Neuronal stem cell (in vitro differentiated cells): ENCODE measurements around the gene PDXDC1.
"Not testable (repeated sequence)": the region's sequence is repeated elsewhere in the genome, so short reads cannot be mapped to it uniquely, and the experiment has no call there.

ENCODE experiments used
- DNase-seq: peaks from one replicate; pipeline ENCODE4 v3.0.0-alpha.2; 2013; ENCODE audit warnings: low spot score
- H2AFZ ChIP-seq: one replicate; pipeline ENCODE4 v1.6.1; 2013; ENCODE audit warnings: mild to moderate bottlenecking, low read length, inconsistent platforms
- H2AK5ac ChIP-seq: 2 replicates; pipeline ENCODE4 v1.6.1; 2013; ENCODE audit warnings: low read depth, mild to moderate bottlenecking, inconsistent platforms, low read length, moderate library complexity, mixed read lengths
- H2BK120ac ChIP-seq: 2 replicates; pipeline ENCODE4 v1.6.1; 2013; ENCODE audit warnings: low read depth, mild to moderate bottlenecking, inconsistent platforms, low read length, moderate library complexity, mixed read lengths
- H2BK12ac ChIP-seq: one replicate; pipeline ENCODE4 v1.6.1; 2013; ENCODE audit warnings: low read length, inconsistent platforms
- H2BK15ac ChIP-seq: 2 replicates; pipeline ENCODE4 v1.6.1; 2013; ENCODE audit warnings: mild to moderate bottlenecking, low read length, inconsistent platforms, mixed read lengths
- H2BK5ac ChIP-seq: one replicate; pipeline ENCODE4 v1.6.1; 2013; ENCODE audit warnings: inconsistent platforms, mild to moderate bottlenecking, low read length, moderate library complexity
- H3K14ac ChIP-seq: one replicate; pipeline ENCODE4 v1.6.1; 2013; ENCODE audit warnings: low read length, inconsistent platforms
- H3K18ac ChIP-seq: 2 replicates; pipeline ENCODE4 v1.6.1; 2013; ENCODE audit warnings: low read length, inconsistent platforms
- H3K23ac ChIP-seq: 2 replicates; pipeline ENCODE4 v1.6.1; 2013; ENCODE audit warnings: low read depth, mild to moderate bottlenecking, mixed read lengths, low read length, inconsistent platforms; ENCODE audit not compliant: poor library complexity
- H3K27ac ChIP-seq: replicated peaks from 3 replicates; pipeline ENCODE4 v1.5.1; 2013; ENCODE audit warnings: low read length, inconsistent platforms
- H3K27me3 ChIP-seq, 3 experiments: 2 replicates each; pipeline ENCODE4 v1.6.1; 2013; ENCODE audit warnings: low read length in 3 of 3, mild to moderate bottlenecking in 2 of 3, inconsistent platforms in 1 of 3, low read depth in 1 of 3, mixed read lengths in 1 of 3, moderate library complexity in 1 of 3; ENCODE audit not compliant: control insufficient read depth in 3 of 3, insufficient read depth in 3 of 3
- H3K36me3 ChIP-seq, 2 donors: replicated peaks in 1 of 2; 2 replicates each; pipeline ENCODE4 v1.6.1; 2013; ENCODE audit warnings: low read length in 2 of 2; ENCODE audit not compliant: control insufficient read depth in 2 of 2, insufficient read depth in 2 of 2
- H3K4ac ChIP-seq: 2 replicates; pipeline ENCODE4 v1.6.1; 2013; ENCODE audit warnings: inconsistent platforms, mild to moderate bottlenecking, low read length, moderate library complexity
- H3K4me1 ChIP-seq, 2 donors: 1 replicate in 1 of 2; 2 replicates in 1 of 2; pipeline ENCODE4 v1.6.1; 2013; ENCODE audit warnings: low read length in 2 of 2, low read depth in 1 of 2; ENCODE audit not compliant: control insufficient read depth in 2 of 2, insufficient read depth in 1 of 2
- H3K4me2 ChIP-seq: one replicate; pipeline ENCODE4 v1.6.1; 2013; ENCODE audit warnings: mild to moderate bottlenecking, low read length, inconsistent platforms; ENCODE audit not compliant: insufficient read depth, poor library complexity, severe bottlenecking
- H3K4me3 ChIP-seq, 2 donors: 2 replicates each; pipeline ENCODE4 v1.5.1; 2013; ENCODE audit warnings: low read length in 2 of 2, mild to moderate bottlenecking in 2 of 2, inconsistent platforms in 1 of 2, moderate library complexity in 1 of 2
- H3K79me1 ChIP-seq: one replicate; pipeline ENCODE4 v1.6.1; 2013; ENCODE audit warnings: low read depth, mild to moderate bottlenecking, inconsistent platforms, low read length, moderate library complexity
- H3K9ac ChIP-seq: one replicate; pipeline ENCODE4 v1.6.1; 2013; ENCODE audit warnings: mild to moderate bottlenecking, low read depth, low read length, inconsistent platforms; ENCODE audit not compliant: poor library complexity
- H3K9me3 ChIP-seq, 2 donors: replicated peaks in 1 of 2; 2 replicates each; pipeline versions ENCODE3 to v1.6.1; 2013; ENCODE audit warnings: low read length in 2 of 2, mild to moderate bottlenecking in 2 of 2, inconsistent platforms in 1 of 2, low read depth in 1 of 2, mixed read lengths in 1 of 2, moderate library complexity in 1 of 2; ENCODE audit not compliant: control insufficient read depth in 2 of 2, insufficient read depth in 1 of 2
- H4K8ac ChIP-seq: one replicate; pipeline ENCODE4 v1.6.1; 2013; ENCODE audit warnings: low read depth, mild to moderate bottlenecking, inconsistent platforms, low read length, moderate library complexity
- H4K91ac ChIP-seq: one replicate; pipeline ENCODE4 v1.6.1; 2013; ENCODE audit warnings: low read length, low read depth, mild to moderate bottlenecking, inconsistent platforms; ENCODE audit not compliant: poor library complexity
- WGBS, 2 donors: extraction: QIAGEN DNeasy Blood & Tissue Kit; methylation state at CpG; one replicate each; pipeline ENCODE4 v1.1.7; 2013; ENCODE audit warnings: missing lambda C conversion rate in 2 of 2, mixed read lengths in 1 of 2; ENCODE audit not compliant: insufficient read length in 2 of 2, insufficient replicate concordance in 1 of 2; ENCODE audit errors: extremely low coverage in 2 of 2; 5-methylcytosine and 5-hydroxymethylcytosine counted together

PDXDC1 gene

GRCh38 chr16:15062085-15062810, 87.4 kb downstream of the PDXDC1 start:
- no CpG with 5 or more reads among the region's 8 CpGs for WGBS, 2 donors
- H2AK5ac ChIP-seq, H2AFZ ChIP-seq, H3K4me3 ChIP-seq, H3K79me1 ChIP-seq, H2BK120ac ChIP-seq, H3K4me2 ChIP-seq, H3K9ac ChIP-seq, H3K9me3 ChIP-seq, DNase-seq, H3K27ac ChIP-seq, H3K4ac ChIP-seq, H2BK15ac ChIP-seq, H3K27me3 ChIP-seq, H3K4me1 ChIP-seq, H3K23ac ChIP-seq, H3K14ac ChIP-seq, H4K8ac ChIP-seq, H4K91ac ChIP-seq, H2BK12ac ChIP-seq, H3K18ac ChIP-seq, H2BK5ac ChIP-seq: not testable (repeated sequence)
- peaks cover 22 to 73% of the 10 kb centered on the region in 2 donors for H3K36me3 ChIP-seq

GRCh38 chr16:15065961-15066360, 91.1 kb downstream of the PDXDC1 start:
- H3K9ac ChIP-seq, H3K4ac ChIP-seq, H3K23ac ChIP-seq, H3K27me3 ChIP-seq, DNase-seq, H3K4me2 ChIP-seq, H3K14ac ChIP-seq, H3K4me3 ChIP-seq, H2BK5ac ChIP-seq, H4K91ac ChIP-seq, H3K9me3 ChIP-seq, H3K79me1 ChIP-seq, H2BK15ac ChIP-seq, H3K18ac ChIP-seq, H4K8ac ChIP-seq, H3K27ac ChIP-seq, H2AFZ ChIP-seq, H2AK5ac ChIP-seq, H2BK120ac ChIP-seq, H3K4me1 ChIP-seq, H2BK12ac ChIP-seq: not testable (repeated sequence)
- no CpG with 5 or more reads among the region's 4 CpGs for WGBS, 2 donors
- H3K36me3 ChIP-seq, result peaks cover 17 to 68% of the 10 kb centered on the region in 2 donors

GRCh38 chr16:15066690-15067089, 91.9 kb downstream of the PDXDC1 start:
- H3K36me3 ChIP-seq, result peaks cover 9 to 61% of the 10 kb centered on the region in 2 donors
- no CpG with 5 or more reads among the region's 8 CpGs for WGBS, 2 donors

GRCh38 chr16:15071013-15071412, 96.2 kb downstream of the PDXDC1 start:
- H3K4me3 ChIP-seq, H4K8ac ChIP-seq, H3K4me1 ChIP-seq, H3K4ac ChIP-seq, H3K79me1 ChIP-seq, H3K27me3 ChIP-seq, H3K4me2 ChIP-seq, H4K91ac ChIP-seq, H3K9me3 ChIP-seq, H3K23ac ChIP-seq, H2AK5ac ChIP-seq, H2BK120ac ChIP-seq, H3K14ac ChIP-seq, H2BK12ac ChIP-seq, H2BK5ac ChIP-seq, H2BK15ac ChIP-seq, H2AFZ ChIP-seq, DNase-seq, H3K9ac ChIP-seq, H3K18ac ChIP-seq, H3K27ac ChIP-seq: not testable (repeated sequence)
- H3K36me3 ChIP-seq, result peaks cover 14 to 66% of the 10 kb centered on the region in 2 donors
- WGBS, 2 donors, result no CpG with 5 or more reads among the region's 4 CpGs

More at GRCh38 chr16:15066690-15067089, 91.9 kb downstream of the PDXDC1 start:
- H2AK5ac ChIP-seq, H3K79me1 ChIP-seq, H3K27me3 ChIP-seq, H4K8ac ChIP-seq, H3K18ac ChIP-seq, H2BK15ac ChIP-seq, H2AFZ ChIP-seq, H3K4ac ChIP-seq, H3K4me2 ChIP-seq, H2BK5ac ChIP-seq, H2BK12ac ChIP-seq, H3K4me1 ChIP-seq, H2BK120ac ChIP-seq, H3K4me3 ChIP-seq, H3K9me3 ChIP-seq, H4K91ac ChIP-seq, H3K14ac ChIP-seq, DNase-seq, H3K23ac ChIP-seq, H3K27ac ChIP-seq, H3K9ac ChIP-seq: not testable (repeated sequence)
